Right ventricle myocardium inferior (tissue), 1 donor: ENCODE results near the gene WFDC8. TPM values are rescaled to one million over a fixed set of nuclear protein-coding genes. Genes with fewer than 3 reads are reported as not detected.

ENCODE experiments used
- ATAC-seq: fragments of 200-7000 bp; cut with Tn5 transposase; one replicate; pipeline ENCODE4 v1.9.1; 2020; ENCODE audit warnings: mild to moderate bottlenecking, moderate library complexity
- DNase-seq: peaks from one replicate; pipeline ENCODE4 v3.0.0; 2021; ENCODE audit errors: missing footprints
- intact Hi-C: fragments of 100-400 bp; cut with DNase I; formaldehyde crosslinking; loops from one replicate; pipeline ENCODE4 v1.11.0; 2022
- total RNA-seq: library from RNA; stranded (reverse); fragmentation: NEBNext Ultra II Directional; extraction: Animal tissue kit (Norgen Biotek cat#: 25700); gene quantifications from one replicate; pipeline ENCODE4 v1.2.1, GENCODE V29; 2021
- donor health status: DM: no; HTN: yes; CAD: no; lungs with severe emphysema.

WFDC8 gene
- total RNA-seq, 1 donor from 2014 or later: not detected

GRCh38 chr20:45506398-45506797 is 72.7 kb downstream of the WFDC8 start:
- ATAC-seq: no peak
- intact Hi-C loops: no loop called here

GRCh38 chr20:45503403-45503802 is 75.7 kb downstream of the WFDC8 start:
- ATAC-seq (no peak), DNase-seq (no peak)
- intact Hi-C loops: no loop called here

More at GRCh38 chr20:45506398-45506797, 72.7 kb downstream of the WFDC8 start:
- no peak for DNase-seq

GRCh38 chr20:45502561-45502960 is 76.5 kb downstream of the WFDC8 start:
- ATAC-seq (no peak), DNase-seq (no peak)
- intact Hi-C loops: no loop called here

Other genes starting within 250 kb of the WFDC8 start
- gene SDC4, start 230.9 kb downstream of the WFDC8 start, total RNA-seq: 82.1 TPM
- 21.9 TPM for gene SYS1, start 216.1 kb downstream of the WFDC8 start, total RNA-seq
- gene TP53TG5, start 201.0 kb downstream of the WFDC8 start, total RNA-seq: 0.73 TPM
- gene DBNDD2, start 171.0 kb downstream of the WFDC8 start, total RNA-seq: 364 TPM
- 114 TPM for gene PIGT, start 163.1 kb downstream of the WFDC8 start, total RNA-seq
- gene WFDC2, start 109.5 kb downstream of the WFDC8 start, total RNA-seq: 0.95 TPM
- gene SPINT3, start 63.7 kb downstream of the WFDC8 start, total RNA-seq: not detected
- gene WFDC6, start 39.8 kb downstream of the WFDC8 start, total RNA-seq: not detected
- gene EPPIN, start 31.9 kb downstream of the WFDC8 start, total RNA-seq: not detected
- not detected for gene WFDC10A, start 50.5 kb upstream of the WFDC8 start, total RNA-seq
- gene WFDC9, start 52.0 kb upstream of the WFDC8 start, total RNA-seq: not detected
- not detected for gene WFDC11, start 91.0 kb upstream of the WFDC8 start, total RNA-seq
- not detected for gene WFDC13, start 122.8 kb upstream of the WFDC8 start, total RNA-seq
- gene WFDC10B, start 125.7 kb upstream of the WFDC8 start, total RNA-seq: not detected
- gene SPINT4, start 143.1 kb upstream of the WFDC8 start, total RNA-seq: not detected
- gene WFDC3, start 212.6 kb upstream of the WFDC8 start, total RNA-seq: 1.1 TPM
- 12.4 TPM for gene DNTTIP1, start 212.7 kb upstream of the WFDC8 start, total RNA-seq
- 1.7 TPM for gene UBE2C, start 233.4 kb upstream of the WFDC8 start, total RNA-seq
- gene TNNC2, start 248.0 kb upstream of the WFDC8 start, total RNA-seq: not detected